Neural cell (in vitro differentiated cells): ENCODE data around the gene PCDH15. TPM values are rescaled to one million over a fixed set of nuclear protein-coding genes. Genes with fewer than 3 reads are reported as not detected.

Experiments used
- H2AFZ ChIP-seq: fragments of 200-600, 300-800 bp; sonication (generic), shearing (Covaris generic); 2 replicates; pipeline ENCODE4 v1.6.0; 2014; ENCODE audit warnings: low read depth, mild to moderate bottlenecking, antibody characterized with exemption, low read length, moderate library complexity
- H3F3A ChIP-seq: fragments of 200-600 bp; shearing (Covaris generic); 2 replicates; pipeline ENCODE4 v1.6.1; 2016; ENCODE audit warnings: mild to moderate bottlenecking, moderate library complexity, mixed read lengths, antibody characterized with exemption, low read length; ENCODE audit not compliant: insufficient read depth, poor library complexity, severe bottlenecking
- H3K27ac ChIP-seq: fragments of 200-600, 300-800 bp; sonication (generic), shearing (Covaris generic); 2 replicates; pipeline ENCODE4 v1.5.1; 2014; ENCODE audit warnings: mild to moderate bottlenecking, low read length, moderate library complexity
- H3K27me3 ChIP-seq: fragments of 300-800, 200-600 bp; sonication (generic), shearing (Covaris generic); 2 replicates; pipeline ENCODE4 v1.6.0; 2014; ENCODE audit warnings: mild to moderate bottlenecking, low read depth, low read length, moderate library complexity; ENCODE audit not compliant: insufficient read depth
- H3K36me3 ChIP-seq: fragments of 300-800, 200-600 bp; sonication (generic), shearing (Covaris generic); 2 replicates; pipeline ENCODE4 v1.5.1; 2014; ENCODE audit warnings: mild to moderate bottlenecking, antibody characterized with exemption, low read length, moderate library complexity; ENCODE audit not compliant: insufficient read depth
- H3K4me2 ChIP-seq: fragments of 300-800, 200-600 bp; sonication (generic), shearing (Covaris generic); 2 replicates; pipeline ENCODE4 v1.6.0; 2014; ENCODE audit warnings: mild to moderate bottlenecking, low read length
- H3K4me3 ChIP-seq: fragments of 300-800, 200-600 bp; sonication (generic), shearing (Covaris generic); 2 replicates; pipeline ENCODE4 v1.5.1; 2014; ENCODE audit warnings: mild to moderate bottlenecking, low read length, moderate library complexity
- H3K79me2 ChIP-seq: fragments of 200-600 bp; shearing (Covaris generic); replicated peaks from 2 replicates; pipeline ENCODE4 v1.6.0; 2014; ENCODE audit warnings: mild to moderate bottlenecking, low read length, moderate library complexity; ENCODE audit not compliant: insufficient read depth
- H3K9ac ChIP-seq: fragments of 300-800, 200-600 bp; sonication (generic), shearing (Covaris generic); 2 replicates; pipeline ENCODE4 v1.6.1; 2016; ENCODE audit warnings: mild to moderate bottlenecking, low read length, mixed read lengths
- H3K9me2 ChIP-seq: fragments of 200-600 bp; shearing (Covaris generic); 2 replicates; pipeline ENCODE4 v1.6.1; 2016; ENCODE audit warnings: mild to moderate bottlenecking, low read length, mixed read lengths; ENCODE audit not compliant: insufficient read depth
- H3K9me3 ChIP-seq: fragments of 200-600, 300-800 bp; sonication (generic), shearing (Covaris generic); 2 replicates; pipeline ENCODE4 v1.6.1; 2016; ENCODE audit warnings: mild to moderate bottlenecking, mixed run types, low read length, moderate library complexity, mixed read lengths
- H4K20me1 ChIP-seq: fragments of 200-600 bp; shearing (Covaris generic); 2 replicates; pipeline ENCODE4 v1.6.1; 2016; ENCODE audit warnings: mild to moderate bottlenecking, mixed run types; ENCODE audit not compliant: insufficient read depth
- EP300 ChIP-seq: fragments of 450-650 bp; conservative IDR thresholded peaks from 2 replicates; pipeline ENCODE4 v1.6.1; 2014; ENCODE audit warnings: antibody characterized with exemption, mild to moderate bottlenecking, moderate library complexity; ENCODE audit not compliant: poor library complexity, severe bottlenecking
- EZH2 ChIP-seq: fragments of 200-600, 300-800 bp; shearing (Covaris generic), sonication (generic); IDR thresholded peaks from 2 replicates; pipeline ENCODE4 v1.6.1; 2014; ENCODE audit warnings: antibody characterized with exemption, low read length, borderline replicate concordance, mild to moderate bottlenecking; ENCODE audit not compliant: insufficient read depth, poor library complexity, severe bottlenecking
- MXI1 ChIP-seq: fragments of 450-650 bp; conservative IDR thresholded peaks from 2 replicates; pipeline ENCODE4 v1.6.1; 2014; ENCODE audit warnings: antibody characterized with exemption, mild to moderate bottlenecking; ENCODE audit not compliant: poor library complexity, severe bottlenecking
- POLR2AphosphoS5 ChIP-seq: IDR thresholded peaks from 2 replicates; pipeline ENCODE4 v1.6.1; 2012
- RAD21 ChIP-seq: fragments of 450-650 bp; conservative IDR thresholded peaks from 2 replicates; pipeline ENCODE4 v1.6.1; 2014; ENCODE audit warnings: antibody characterized with exemption, mild to moderate bottlenecking, moderate library complexity
- SMC3 ChIP-seq: fragments of 450-650 bp; conservative IDR thresholded peaks from 2 replicates; pipeline ENCODE4 v1.6.1; 2014; ENCODE audit warnings: antibody characterized with exemption, mild to moderate bottlenecking, moderate library complexity; ENCODE audit not compliant: poor library complexity
- TAF1 ChIP-seq: IDR thresholded peaks from 2 replicates; pipeline ENCODE4 v1.6.1; 2012; ENCODE audit warnings: low read depth
- polyA plus RNA-seq: library from polyadenylated mRNA; depleted of rRNA; stranded (reverse); fragments of >200 nt; gene quantifications from 2 replicates; pipeline ENCODE4 v1.2.3, GENCODE V29; 2014
- TF ChIP-seq, protein P1 (sequence below): IDR thresholded peaks from 2 replicates; pipeline ENCODE4 v1.6.1; 2012; ENCODE audit warnings: borderline replicate concordance
- TF ChIP-seq, protein P2 (sequence below): fragments of 450-650 bp; IDR thresholded peaks from 2 replicates; pipeline ENCODE4 v1.5.1; 2014; ENCODE audit warnings: antibody characterized with exemption, mild to moderate bottlenecking, moderate library complexity; ENCODE audit not compliant: poor library complexity, severe bottlenecking

Gene PCDH15
- polyA plus RNA-seq, 1 donor from 2014 or later, result 1.2 TPM

DNA sequence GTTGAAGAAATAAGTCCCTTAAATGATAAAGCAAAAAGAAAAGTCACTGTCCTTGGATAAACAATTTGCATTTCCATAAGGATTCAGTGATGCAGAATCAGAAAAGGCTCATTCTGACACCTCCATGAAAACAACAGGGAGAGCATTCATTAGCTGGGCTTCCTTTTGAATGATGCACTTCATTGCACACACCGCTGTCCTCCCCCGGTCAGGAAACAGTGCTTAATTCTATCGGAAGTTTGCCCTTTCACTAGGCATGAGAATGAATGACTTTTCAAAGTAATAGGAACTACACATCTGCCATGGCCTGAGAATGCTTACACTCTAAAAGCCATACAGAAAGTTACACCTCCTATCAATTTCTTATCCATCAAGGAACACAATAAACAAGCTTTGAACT lies 4.2 kb downstream of the PCDH15 start:
- Histone ChIP-seq H3K4me2 (no peak overlapping the region), H3K27me3 (no peaks in the 10 kb centered on the region), H3K36me3 (no peaks in the 10 kb centered on the region), H3K9ac (no peak overlapping the region), H3F3A (no peaks in the 10 kb centered on the region), H3K4me3 (no peak overlapping the region), H2AFZ (no peak overlapping the region), H3K79me2 (no peaks in the 10 kb centered on the region), H4K20me1 (no peaks in the 10 kb centered on the region), H3K27ac (no peak overlapping the region), H3K9me3 (no peaks in the 10 kb centered on the region), H3K9me2 (no peaks in the 10 kb centered on the region)
- TF ChIP-seq POLR2AphosphoS5 (no peak), EP300 (no peak), SMC3 (no peak)

DNA sequence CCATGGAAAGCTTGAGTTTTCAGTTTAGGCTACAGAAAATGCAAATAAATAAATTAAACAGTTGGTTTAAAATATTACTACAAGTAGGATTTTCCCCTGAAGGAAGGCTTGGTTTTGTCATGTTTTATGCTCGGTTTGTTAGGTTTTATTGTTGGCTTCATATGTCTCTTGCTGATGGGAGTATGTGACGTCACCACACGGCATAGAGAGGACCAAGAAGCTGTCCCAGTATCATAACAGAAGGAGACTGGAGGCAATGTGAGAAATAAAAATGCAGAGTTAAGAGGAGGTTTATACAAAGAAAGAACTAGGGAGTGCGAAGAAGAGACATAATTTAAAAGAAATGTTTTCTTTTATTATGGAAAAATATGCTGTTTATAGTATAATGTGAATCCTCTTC lies 24.4 kb downstream of the PCDH15 start:
- Histone ChIP-seq H3K4me3 (no peak overlapping the region), H3K4me2 (no peak overlapping the region), H3F3A (no peaks in the 10 kb centered on the region), H3K79me2 (no peaks in the 10 kb centered on the region), H2AFZ (no peak overlapping the region), H3K27me3 (no peaks in the 10 kb centered on the region), H4K20me1 (no peaks in the 10 kb centered on the region), H3K9me2 (no peaks in the 10 kb centered on the region), H3K9me3 (no peaks in the 10 kb centered on the region), H3K9ac (no peak overlapping the region), H3K36me3 (no peaks in the 10 kb centered on the region), H3K27ac (no peak overlapping the region)
- TF ChIP-seq RAD21, result no peak
- no peak for TF ChIP-seq MXI1
- TF ChIP-seq TAF1, result no peak
- TF ChIP-seq EZH2, result no peak
- no peak for TF ChIP-seq EP300
- no peak for TF ChIP-seq SMC3
- TF ChIP-seq, protein P1, sequence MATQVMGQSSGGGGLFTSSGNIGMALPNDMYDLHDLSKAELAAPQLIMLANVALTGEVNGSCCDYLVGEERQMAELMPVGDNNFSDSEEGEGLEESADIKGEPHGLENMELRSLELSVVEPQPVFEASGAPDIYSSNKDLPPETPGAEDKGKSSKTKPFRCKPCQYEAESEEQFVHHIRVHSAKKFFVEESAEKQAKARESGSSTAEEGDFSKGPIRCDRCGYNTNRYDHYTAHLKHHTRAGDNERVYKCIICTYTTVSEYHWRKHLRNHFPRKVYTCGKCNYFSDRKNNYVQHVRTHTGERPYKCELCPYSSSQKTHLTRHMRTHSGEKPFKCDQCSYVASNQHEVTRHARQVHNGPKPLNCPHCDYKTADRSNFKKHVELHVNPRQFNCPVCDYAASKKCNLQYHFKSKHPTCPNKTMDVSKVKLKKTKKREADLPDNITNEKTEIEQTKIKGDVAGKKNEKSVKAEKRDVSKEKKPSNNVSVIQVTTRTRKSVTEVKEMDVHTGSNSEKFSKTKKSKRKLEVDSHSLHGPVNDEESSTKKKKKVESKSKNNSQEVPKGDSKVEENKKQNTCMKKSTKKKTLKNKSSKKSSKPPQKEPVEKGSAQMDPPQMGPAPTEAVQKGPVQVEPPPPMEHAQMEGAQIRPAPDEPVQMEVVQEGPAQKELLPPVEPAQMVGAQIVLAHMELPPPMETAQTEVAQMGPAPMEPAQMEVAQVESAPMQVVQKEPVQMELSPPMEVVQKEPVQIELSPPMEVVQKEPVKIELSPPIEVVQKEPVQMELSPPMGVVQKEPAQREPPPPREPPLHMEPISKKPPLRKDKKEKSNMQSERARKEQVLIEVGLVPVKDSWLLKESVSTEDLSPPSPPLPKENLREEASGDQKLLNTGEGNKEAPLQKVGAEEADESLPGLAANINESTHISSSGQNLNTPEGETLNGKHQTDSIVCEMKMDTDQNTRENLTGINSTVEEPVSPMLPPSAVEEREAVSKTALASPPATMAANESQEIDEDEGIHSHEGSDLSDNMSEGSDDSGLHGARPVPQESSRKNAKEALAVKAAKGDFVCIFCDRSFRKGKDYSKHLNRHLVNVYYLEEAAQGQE, result no peak
- TF ChIP-seq POLR2AphosphoS5, result no peak
- TF ChIP-seq, protein P2, sequence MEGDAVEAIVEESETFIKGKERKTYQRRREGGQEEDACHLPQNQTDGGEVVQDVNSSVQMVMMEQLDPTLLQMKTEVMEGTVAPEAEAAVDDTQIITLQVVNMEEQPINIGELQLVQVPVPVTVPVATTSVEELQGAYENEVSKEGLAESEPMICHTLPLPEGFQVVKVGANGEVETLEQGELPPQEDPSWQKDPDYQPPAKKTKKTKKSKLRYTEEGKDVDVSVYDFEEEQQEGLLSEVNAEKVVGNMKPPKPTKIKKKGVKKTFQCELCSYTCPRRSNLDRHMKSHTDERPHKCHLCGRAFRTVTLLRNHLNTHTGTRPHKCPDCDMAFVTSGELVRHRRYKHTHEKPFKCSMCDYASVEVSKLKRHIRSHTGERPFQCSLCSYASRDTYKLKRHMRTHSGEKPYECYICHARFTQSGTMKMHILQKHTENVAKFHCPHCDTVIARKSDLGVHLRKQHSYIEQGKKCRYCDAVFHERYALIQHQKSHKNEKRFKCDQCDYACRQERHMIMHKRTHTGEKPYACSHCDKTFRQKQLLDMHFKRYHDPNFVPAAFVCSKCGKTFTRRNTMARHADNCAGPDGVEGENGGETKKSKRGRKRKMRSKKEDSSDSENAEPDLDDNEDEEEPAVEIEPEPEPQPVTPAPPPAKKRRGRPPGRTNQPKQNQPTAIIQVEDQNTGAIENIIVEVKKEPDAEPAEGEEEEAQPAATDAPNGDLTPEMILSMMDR, result no peak
